ENCODE data around the gene EML6.

The EML6 gene

DNA sequence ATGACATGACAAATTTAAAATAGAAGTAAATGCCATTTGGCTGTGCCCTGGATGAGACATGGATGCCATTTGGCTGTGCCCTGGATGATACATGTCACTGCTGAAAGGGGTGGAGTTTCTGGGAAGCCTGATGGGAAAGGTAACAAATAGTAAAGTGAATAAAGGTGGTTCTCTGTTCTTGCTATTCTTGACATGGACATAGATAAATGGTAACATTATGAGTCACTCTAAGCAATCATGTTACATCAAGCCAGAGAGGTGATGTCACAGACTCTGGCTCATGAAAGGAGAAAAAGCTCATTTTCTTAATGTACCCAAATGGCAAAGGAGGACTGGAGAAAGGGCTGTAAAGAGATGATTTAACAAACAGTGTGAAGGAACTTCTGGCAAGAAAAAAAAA, 86.4 kb downstream of the EML6 start:
- DNase-seq (ENCODE audit: low read depth, low spot score): peak; percentile 40
- in situ Hi-C loops (cut with HindIII; ENCODE audit: low sequenced_read_pairs): no loop called here
- no peak overlapping the region for H3K4me3 ChIP-seq (ENCODE audit: low read depth, low read length)
- TF ChIP-seq, protein P1, sequence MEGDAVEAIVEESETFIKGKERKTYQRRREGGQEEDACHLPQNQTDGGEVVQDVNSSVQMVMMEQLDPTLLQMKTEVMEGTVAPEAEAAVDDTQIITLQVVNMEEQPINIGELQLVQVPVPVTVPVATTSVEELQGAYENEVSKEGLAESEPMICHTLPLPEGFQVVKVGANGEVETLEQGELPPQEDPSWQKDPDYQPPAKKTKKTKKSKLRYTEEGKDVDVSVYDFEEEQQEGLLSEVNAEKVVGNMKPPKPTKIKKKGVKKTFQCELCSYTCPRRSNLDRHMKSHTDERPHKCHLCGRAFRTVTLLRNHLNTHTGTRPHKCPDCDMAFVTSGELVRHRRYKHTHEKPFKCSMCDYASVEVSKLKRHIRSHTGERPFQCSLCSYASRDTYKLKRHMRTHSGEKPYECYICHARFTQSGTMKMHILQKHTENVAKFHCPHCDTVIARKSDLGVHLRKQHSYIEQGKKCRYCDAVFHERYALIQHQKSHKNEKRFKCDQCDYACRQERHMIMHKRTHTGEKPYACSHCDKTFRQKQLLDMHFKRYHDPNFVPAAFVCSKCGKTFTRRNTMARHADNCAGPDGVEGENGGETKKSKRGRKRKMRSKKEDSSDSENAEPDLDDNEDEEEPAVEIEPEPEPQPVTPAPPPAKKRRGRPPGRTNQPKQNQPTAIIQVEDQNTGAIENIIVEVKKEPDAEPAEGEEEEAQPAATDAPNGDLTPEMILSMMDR (IDR thresholded peaks at IDR 0.05; ENCODE audit: low read depth, low read length): no peak

DNA sequence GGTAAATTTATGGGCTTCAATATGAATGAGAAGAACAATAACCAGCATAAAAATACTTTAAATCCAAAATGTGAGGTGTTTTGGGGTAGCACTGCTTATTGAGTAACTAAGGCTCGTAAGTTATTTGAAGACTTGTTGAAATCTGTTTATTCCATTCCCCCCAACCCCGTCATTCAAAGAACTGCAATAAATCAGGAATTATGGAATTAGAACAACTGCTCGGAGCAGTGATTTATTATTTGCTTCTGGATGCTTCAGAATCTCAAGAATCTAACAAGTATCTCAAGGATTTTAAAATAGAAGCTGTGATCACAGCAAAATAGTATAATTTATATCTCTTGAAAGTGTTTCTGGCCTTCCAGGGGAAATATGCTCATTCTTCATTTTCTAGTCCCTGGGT, 86.8 kb downstream of the EML6 start:
- DNase-seq (ENCODE audit: low read depth, low spot score): no peak
- in situ Hi-C loops (cut with HindIII; ENCODE audit: low sequenced_read_pairs): no loop called here
- TF ChIP-seq, protein P1 (IDR thresholded peaks at IDR 0.05; ENCODE audit: low read depth, low read length): no peak
- no peak overlapping the region for H3K4me3 ChIP-seq (ENCODE audit: low read depth, low read length)

DNA sequence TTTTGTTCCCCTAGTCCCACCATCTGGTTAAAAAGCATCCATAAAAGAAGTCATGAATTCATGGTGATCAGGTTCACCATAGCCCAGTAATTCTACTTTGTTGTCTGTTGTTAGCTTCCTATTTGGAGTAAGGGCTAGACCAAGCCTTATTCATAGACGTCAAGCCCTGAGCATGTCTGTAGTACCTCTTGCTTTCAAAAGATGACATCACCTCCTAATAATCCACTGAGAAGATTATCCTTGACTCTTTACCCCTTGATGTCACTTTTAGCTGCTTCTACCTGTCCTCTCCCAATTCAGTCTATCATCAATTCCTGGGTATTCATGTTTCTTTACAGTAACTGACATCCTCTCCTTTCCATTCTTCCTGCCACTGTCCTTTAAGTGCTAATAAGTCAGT, 90.1 kb downstream of the EML6 start:
- in situ Hi-C loops (cut with HindIII; ENCODE audit: low sequenced_read_pairs): no loop called here
- no peak overlapping the region for H3K4me3 ChIP-seq (ENCODE audit: low read depth, low read length)
- TF ChIP-seq, protein P1 (IDR thresholded peaks at IDR 0.05; ENCODE audit: low read depth, low read length): no peak
- no peak for DNase-seq (ENCODE audit: low read depth, low spot score)

DNA sequence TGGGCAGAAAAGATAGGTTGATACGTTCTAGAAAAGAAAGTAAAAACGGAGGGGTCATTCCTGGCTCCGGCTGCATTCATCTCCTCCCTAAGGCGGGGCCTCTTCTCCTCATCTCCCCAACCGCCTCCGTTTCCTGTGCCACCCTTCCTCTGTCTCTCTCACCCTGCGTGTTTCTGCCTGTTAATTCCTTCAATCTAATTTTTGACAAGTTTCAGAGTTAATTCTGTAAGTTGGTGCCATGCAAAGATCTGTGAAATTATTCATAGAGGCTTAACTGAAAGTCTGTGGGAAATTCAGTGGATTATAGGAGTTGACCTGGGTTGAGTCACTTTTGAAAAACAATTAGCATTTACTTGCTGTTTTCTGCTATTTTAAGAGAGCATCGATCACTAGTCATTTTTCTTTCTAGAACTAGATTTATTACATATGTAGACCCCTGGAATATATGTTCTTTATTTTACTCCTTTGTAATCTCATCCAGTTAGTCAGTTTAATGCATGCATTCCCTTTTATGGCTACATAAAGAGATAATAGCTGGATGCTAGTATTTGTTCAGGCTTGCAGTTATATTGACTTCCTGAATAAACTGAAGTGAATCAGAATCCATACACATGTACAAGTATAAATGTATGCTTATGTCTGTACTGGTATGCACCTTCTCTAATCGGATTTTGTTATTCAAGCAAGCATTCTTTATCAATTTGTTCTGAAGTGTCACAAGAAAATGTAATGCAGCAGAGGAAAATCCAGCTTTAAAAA, 91.1 kb downstream of the EML6 start:
- DNase-seq (ENCODE audit: low read depth, low spot score): no peak
- H3K4me3 ChIP-seq (ENCODE audit: low read depth, low read length): no peak overlapping the region
- TF ChIP-seq, protein P1 (IDR thresholded peaks at IDR 0.05; ENCODE audit: low read depth, low read length): no peak
- in situ Hi-C loops (cut with HindIII; ENCODE audit: low sequenced_read_pairs): no loop called here

DNA sequence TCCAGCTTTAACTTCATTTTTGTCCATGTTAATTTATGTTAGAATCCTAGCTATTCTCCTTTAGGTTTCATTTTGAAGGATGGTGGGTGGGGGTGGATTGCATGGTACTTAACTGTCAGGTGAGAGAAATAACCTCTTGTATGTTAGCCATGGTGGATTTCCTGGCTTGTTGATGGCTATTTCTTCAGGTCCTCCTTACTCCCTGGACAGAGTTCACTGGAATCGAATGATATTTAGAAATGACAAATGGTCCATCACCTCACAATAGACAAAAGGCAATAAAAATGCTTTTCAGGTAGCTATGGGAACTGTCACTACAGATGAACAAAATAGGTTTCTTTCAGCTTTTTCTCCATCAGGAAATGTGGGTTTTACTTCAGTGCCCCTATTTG, 91.7 kb downstream of the EML6 start:
- no peak overlapping the region for H3K4me3 ChIP-seq (ENCODE audit: low read depth, low read length)
- in situ Hi-C loops (cut with HindIII; ENCODE audit: low sequenced_read_pairs): no loop called here
- TF ChIP-seq, protein P1 (IDR thresholded peaks at IDR 0.05; ENCODE audit: low read depth, low read length): no peak
- no peak for DNase-seq (ENCODE audit: low read depth, low spot score)

DNA sequence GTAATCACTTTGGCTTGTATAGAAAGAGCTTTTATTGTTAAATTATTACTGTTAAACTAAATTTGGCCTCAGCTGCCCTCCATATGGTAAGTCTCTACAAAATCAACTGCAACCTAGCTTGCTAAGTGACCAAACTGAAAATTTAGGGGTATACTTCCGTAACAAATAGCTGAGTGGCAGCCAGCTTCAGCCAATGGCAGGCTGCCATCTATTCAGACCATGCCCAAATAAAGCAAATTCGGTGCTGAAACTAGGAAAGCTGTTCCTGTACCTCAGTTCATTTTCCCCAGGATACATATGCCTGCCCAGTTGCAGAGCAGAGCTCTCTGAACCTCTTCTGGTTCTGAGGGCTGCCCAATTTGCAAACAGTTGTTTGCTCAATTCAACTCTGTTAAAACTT, 94.8 kb downstream of the EML6 start:
- in situ Hi-C loops (cut with HindIII; ENCODE audit: low sequenced_read_pairs): no loop called here
- no peak overlapping the region for H3K4me3 ChIP-seq (ENCODE audit: low read depth, low read length)
- no peak for DNase-seq (ENCODE audit: low read depth, low spot score)
- TF ChIP-seq, protein P1 (IDR thresholded peaks at IDR 0.05; ENCODE audit: low read depth, low read length): no peak

Data from astrocyte of the spinal cord (primary cell).